ENCODE measurements around the gene MCC.
A peak's percentile ranks its signal among the peaks of the same experiment; 100 is the strongest.

The MCC gene

DNA sequence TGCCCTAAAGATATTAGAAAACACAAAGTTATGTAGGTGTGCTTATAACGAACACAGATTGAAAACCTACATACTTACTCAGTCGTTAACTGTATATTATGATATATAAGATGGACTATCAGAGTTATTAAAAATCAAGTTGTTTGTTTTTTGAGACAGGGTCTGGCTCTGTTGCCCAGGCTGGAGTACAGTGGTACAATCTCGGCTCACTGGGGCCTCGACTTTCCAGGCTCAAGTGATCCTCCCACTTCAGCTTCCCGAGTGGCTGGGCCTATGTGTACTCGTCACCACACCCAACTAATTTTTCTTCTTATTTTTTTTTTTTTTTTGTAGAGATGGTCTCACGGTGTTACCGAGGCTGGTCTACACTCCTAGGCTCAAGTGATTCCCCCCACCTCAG lies 211.8 kb downstream of the MCC start:
- no peak for DNase-seq

DNA sequence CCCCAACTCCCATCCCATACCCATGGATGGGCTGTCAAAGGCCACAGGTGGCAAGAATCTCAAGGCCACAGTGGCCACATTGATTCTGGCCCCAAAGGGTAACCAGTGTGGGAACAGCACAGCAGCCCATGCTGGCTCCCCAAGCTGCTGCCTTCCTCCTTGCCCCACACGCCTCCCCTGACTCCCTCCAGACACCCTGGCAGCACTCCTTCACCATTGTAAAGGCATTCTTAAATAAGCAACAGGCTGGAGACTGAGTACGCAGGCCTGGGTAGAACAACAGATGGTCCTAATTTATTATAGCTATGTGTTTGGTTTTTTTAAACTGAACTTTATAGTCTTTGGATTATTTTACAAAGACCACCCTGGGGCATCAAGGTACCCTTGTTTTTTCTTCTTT lies 212.3 kb downstream of the MCC start:
- peaks cover 7% of the 10 kb centered on the region for H3K4me1 ChIP-seq (ENCODE audit: control insufficient read depth, insufficient read depth, low read depth, low read length)
- peak overlapping the region; percentile 26 for H2AK5ac ChIP-seq (ENCODE audit: low read length, severe bottlenecking)
- no peak overlapping the region for H2BK12ac ChIP-seq (ENCODE audit: low read length in 2 of 2)
- H3K14ac ChIP-seq (ENCODE audit: low read length in 2 of 2): peak overlapping the region in 1 of 2 experiments; percentile 3
- no peaks in the 10 kb centered on the region for H3K36me3 ChIP-seq (ENCODE audit: control insufficient read depth in 1 of 2, insufficient read depth in 2 of 2, low read depth in 1 of 2, low read length in 2 of 2)
- no peak overlapping the region for H4K8ac ChIP-seq (ENCODE audit: low read length)
- no peak overlapping the region for H2BK5ac ChIP-seq (ENCODE audit: low read depth, low read length, poor library complexity, severe bottlenecking)
- H2AFZ ChIP-seq (ENCODE audit: low read depth, low read length): no peak overlapping the region
- H2BK120ac ChIP-seq (ENCODE audit: low read depth, low read length): no peak overlapping the region
- WGBS: 90% methylated on average over 1 of the region's 2 CpGs
- no peaks in the 10 kb centered on the region for H3K9me3 ChIP-seq (ENCODE audit: control insufficient read depth, low read length)
- H3K23ac ChIP-seq (ENCODE audit: low read length in 2 of 2): no peak overlapping the region
- no peak overlapping the region for H3K18ac ChIP-seq (ENCODE audit: low read depth in 1 of 2, low read length in 2 of 2)
- no peak overlapping the region for H4K91ac ChIP-seq (ENCODE audit: low read length)
- H3K27ac ChIP-seq (ENCODE audit: low read length, poor library complexity, severe bottlenecking): no peak overlapping the region
- no peak overlapping the region for H3K4me2 ChIP-seq (ENCODE audit: low read length, poor library complexity, severe bottlenecking)
- H3K4me3 ChIP-seq (ENCODE audit: insufficient read depth in 1 of 2, low read depth in 1 of 2, low read length in 2 of 2): no peak overlapping the region
- H2BK15ac ChIP-seq (ENCODE audit: low read depth, poor library complexity, severe bottlenecking): no peak overlapping the region
- H3K79me1 ChIP-seq (replicated peaks; ENCODE audit: low read length, poor library complexity, severe bottlenecking): peaks cover 23% of the 10 kb centered on the region
- H3K27me3 ChIP-seq (ENCODE audit: control insufficient read depth in 1 of 2, insufficient read depth in 1 of 2, low read length in 2 of 2): no peaks in the 10 kb centered on the region
- no peak overlapping the region for H3K4ac ChIP-seq (ENCODE audit: low read depth in 1 of 2, low read length in 2 of 2)
- H3K9ac ChIP-seq (ENCODE audit: low read length): no peak overlapping the region
- DNase-seq: no peak

More for the DNA sequence above, 211.8 kb downstream of the MCC start:
- H4K8ac ChIP-seq (ENCODE audit: low read length): no peak overlapping the region
- peaks cover 7% of the 10 kb centered on the region for H3K4me1 ChIP-seq (ENCODE audit: control insufficient read depth, insufficient read depth, low read depth, low read length)
- no peak overlapping the region for H3K18ac ChIP-seq (ENCODE audit: low read depth in 1 of 2, low read length in 2 of 2)
- H3K9me3 ChIP-seq (ENCODE audit: control insufficient read depth, low read length): no peaks in the 10 kb centered on the region
- H2AFZ ChIP-seq (ENCODE audit: low read depth, low read length): no peak overlapping the region
- no peak overlapping the region for H2AK5ac ChIP-seq (ENCODE audit: low read length, severe bottlenecking)
- no peak overlapping the region for H2BK12ac ChIP-seq (ENCODE audit: low read length in 2 of 2)
- no peak overlapping the region for H3K9ac ChIP-seq (ENCODE audit: low read length)
- H3K79me1 ChIP-seq (replicated peaks; ENCODE audit: low read length, poor library complexity, severe bottlenecking): peaks cover 26% of the 10 kb centered on the region
- no peak overlapping the region for H3K4me3 ChIP-seq (ENCODE audit: insufficient read depth in 1 of 2, low read depth in 1 of 2, low read length in 2 of 2)
- no peak overlapping the region for H2BK5ac ChIP-seq (ENCODE audit: low read depth, low read length, poor library complexity, severe bottlenecking)
- 95% methylated on average over 4 of the region's 8 CpGs for WGBS
- H3K36me3 ChIP-seq (ENCODE audit: control insufficient read depth in 1 of 2, insufficient read depth in 2 of 2, low read depth in 1 of 2, low read length in 2 of 2): no peaks in the 10 kb centered on the region
- H3K27me3 ChIP-seq (ENCODE audit: control insufficient read depth in 1 of 2, insufficient read depth in 1 of 2, low read length in 2 of 2): no peaks in the 10 kb centered on the region
- no peak overlapping the region for H3K4ac ChIP-seq (ENCODE audit: low read depth in 1 of 2, low read length in 2 of 2)
- no peak overlapping the region for H2BK120ac ChIP-seq (ENCODE audit: low read depth, low read length)
- H3K23ac ChIP-seq (ENCODE audit: low read length in 2 of 2): no peak overlapping the region
- H4K91ac ChIP-seq (ENCODE audit: low read length): no peak overlapping the region
- H2BK15ac ChIP-seq (ENCODE audit: low read depth, poor library complexity, severe bottlenecking): no peak overlapping the region
- no peak overlapping the region for H3K14ac ChIP-seq (ENCODE audit: low read length in 2 of 2)
- H3K4me2 ChIP-seq (ENCODE audit: low read length, poor library complexity, severe bottlenecking): no peak overlapping the region
- H3K27ac ChIP-seq (ENCODE audit: low read length, poor library complexity, severe bottlenecking): no peak overlapping the region

DNA sequence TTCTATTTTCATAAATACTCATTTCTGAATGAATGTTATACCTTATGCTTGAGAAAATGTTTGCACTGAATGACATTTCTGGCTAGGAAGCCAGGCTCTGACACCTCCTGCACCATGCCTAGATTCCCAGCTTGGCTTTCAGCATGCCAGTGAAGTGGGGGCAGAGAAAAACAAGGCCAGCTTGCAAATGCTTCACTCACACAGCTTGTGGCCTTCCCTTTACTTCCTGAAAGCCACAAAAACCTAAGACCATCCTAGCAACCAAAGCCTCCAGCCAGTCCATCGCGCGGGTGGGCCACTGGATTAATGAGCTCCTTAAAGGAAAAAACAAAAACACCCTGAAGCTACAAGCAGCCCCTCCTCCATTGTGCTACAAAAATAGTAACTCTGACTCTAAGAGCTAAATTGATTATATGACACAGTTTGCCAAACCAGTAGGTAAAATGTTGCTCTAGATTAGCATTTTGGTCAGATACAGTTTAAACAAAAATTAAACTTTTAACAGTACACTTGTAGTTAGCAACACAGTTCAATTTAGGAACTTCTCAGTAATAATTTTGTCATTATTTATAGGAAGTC lies 213.3 kb downstream of the MCC start:
- no peak overlapping the region for H2AK5ac ChIP-seq (ENCODE audit: low read length, severe bottlenecking)
- no peak overlapping the region for H4K8ac ChIP-seq (ENCODE audit: low read length)
- H3K14ac ChIP-seq (ENCODE audit: low read length in 2 of 2): peak overlapping the region in 1 of 2 experiments; percentile 26
- WGBS: 30% methylated on average over 2 of the region's 3 CpGs
- H2BK120ac ChIP-seq (ENCODE audit: low read depth, low read length): no peak overlapping the region
- H2BK15ac ChIP-seq (ENCODE audit: low read depth, poor library complexity, severe bottlenecking): no peak overlapping the region
- H3K9me3 ChIP-seq (ENCODE audit: control insufficient read depth, low read length): no peaks in the 10 kb centered on the region
- no peak for DNase-seq
- no peak overlapping the region for H3K27ac ChIP-seq (ENCODE audit: low read length, poor library complexity, severe bottlenecking)
- no peak overlapping the region for H2BK5ac ChIP-seq (ENCODE audit: low read depth, low read length, poor library complexity, severe bottlenecking)
- H3K4me3 ChIP-seq (ENCODE audit: insufficient read depth in 1 of 2, low read depth in 1 of 2, low read length in 2 of 2): no peak overlapping the region
- no peaks in the 10 kb centered on the region for H3K36me3 ChIP-seq (ENCODE audit: control insufficient read depth in 1 of 2, insufficient read depth in 2 of 2, low read depth in 1 of 2, low read length in 2 of 2)
- no peak overlapping the region for H3K4me2 ChIP-seq (ENCODE audit: low read length, poor library complexity, severe bottlenecking)
- H3K4ac ChIP-seq (ENCODE audit: low read depth in 1 of 2, low read length in 2 of 2): peak overlapping the region in 1 of 2 experiments; percentile 76
- H2AFZ ChIP-seq (ENCODE audit: low read depth, low read length): no peak overlapping the region
- H3K23ac ChIP-seq (ENCODE audit: low read length in 2 of 2): no peak overlapping the region
- H2BK12ac ChIP-seq (ENCODE audit: low read length in 2 of 2): no peak overlapping the region
- peaks cover 19% of the 10 kb centered on the region for H3K79me1 ChIP-seq (replicated peaks; ENCODE audit: low read length, poor library complexity, severe bottlenecking)
- no peak overlapping the region for H4K91ac ChIP-seq (ENCODE audit: low read length)
- no peaks in the 10 kb centered on the region for H3K27me3 ChIP-seq (ENCODE audit: control insufficient read depth in 1 of 2, insufficient read depth in 1 of 2, low read length in 2 of 2)
- no peak overlapping the region for H3K9ac ChIP-seq (ENCODE audit: low read length)
- H3K4me1 ChIP-seq (ENCODE audit: control insufficient read depth, insufficient read depth, low read depth, low read length): peaks cover 7% of the 10 kb centered on the region
- H3K18ac ChIP-seq (ENCODE audit: low read depth in 1 of 2, low read length in 2 of 2): peak overlapping the region in 1 of 2 experiments; percentile 78

DNA sequence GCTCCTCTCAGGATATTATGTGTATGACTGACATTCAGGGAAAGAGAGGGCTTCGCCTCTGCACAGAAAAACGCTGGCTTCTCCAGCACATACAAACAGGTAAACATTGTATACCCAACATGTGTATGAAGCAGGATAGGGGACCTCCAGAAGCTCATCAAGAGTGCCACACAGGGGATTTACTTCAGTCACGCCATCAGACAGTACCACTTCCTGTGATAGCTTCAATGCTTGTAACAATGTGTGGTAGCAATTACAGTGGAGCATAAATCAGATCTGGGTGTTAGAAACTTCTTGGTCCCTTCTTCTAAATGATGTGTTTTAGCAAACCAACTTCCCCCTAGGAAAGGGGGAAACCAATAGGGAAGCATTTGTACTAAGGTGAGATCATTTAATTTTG lies 214.3 kb downstream of the MCC start:
- no peak overlapping the region for H2BK15ac ChIP-seq (ENCODE audit: low read depth, poor library complexity, severe bottlenecking)
- H3K4ac ChIP-seq (ENCODE audit: low read depth in 1 of 2, low read length in 2 of 2): no peak overlapping the region
- 83% methylated on average over 1 of the region's 3 CpGs for WGBS
- H3K27me3 ChIP-seq (ENCODE audit: control insufficient read depth in 1 of 2, insufficient read depth in 1 of 2, low read length in 2 of 2): no peaks in the 10 kb centered on the region
- H2BK5ac ChIP-seq (ENCODE audit: low read depth, low read length, poor library complexity, severe bottlenecking): no peak overlapping the region
- no peak overlapping the region for H3K23ac ChIP-seq (ENCODE audit: low read length in 2 of 2)
- H2BK12ac ChIP-seq (ENCODE audit: low read length in 2 of 2): no peak overlapping the region
- H3K4me1 ChIP-seq (ENCODE audit: control insufficient read depth, insufficient read depth, low read depth, low read length): peaks cover 7% of the 10 kb centered on the region
- no peak overlapping the region for H3K27ac ChIP-seq (ENCODE audit: low read length, poor library complexity, severe bottlenecking)
- H3K18ac ChIP-seq (ENCODE audit: low read depth in 1 of 2, low read length in 2 of 2): no peak overlapping the region
- H3K14ac ChIP-seq (ENCODE audit: low read length in 2 of 2): no peak overlapping the region
- no peak overlapping the region for H3K4me3 ChIP-seq (ENCODE audit: insufficient read depth in 1 of 2, low read depth in 1 of 2, low read length in 2 of 2)
- no peak for DNase-seq
- no peak overlapping the region for H2BK120ac ChIP-seq (ENCODE audit: low read depth, low read length)
- H3K9me3 ChIP-seq (ENCODE audit: control insufficient read depth, low read length): no peaks in the 10 kb centered on the region
- no peak overlapping the region for H2AFZ ChIP-seq (ENCODE audit: low read depth, low read length)
- no peak overlapping the region for H3K9ac ChIP-seq (ENCODE audit: low read length)
- no peak overlapping the region for H4K8ac ChIP-seq (ENCODE audit: low read length)
- H3K4me2 ChIP-seq (ENCODE audit: low read length, poor library complexity, severe bottlenecking): no peak overlapping the region
- no peak overlapping the region for H4K91ac ChIP-seq (ENCODE audit: low read length)
- no peaks in the 10 kb centered on the region for H3K36me3 ChIP-seq (ENCODE audit: control insufficient read depth in 1 of 2, insufficient read depth in 2 of 2, low read depth in 1 of 2, low read length in 2 of 2)
- H3K79me1 ChIP-seq (replicated peaks; ENCODE audit: low read length, poor library complexity, severe bottlenecking): peaks cover 22% of the 10 kb centered on the region
- H2AK5ac ChIP-seq (ENCODE audit: low read length, severe bottlenecking): no peak overlapping the region
